Measurements from ENCODE around the gene HLA-DMA.

DNA sequence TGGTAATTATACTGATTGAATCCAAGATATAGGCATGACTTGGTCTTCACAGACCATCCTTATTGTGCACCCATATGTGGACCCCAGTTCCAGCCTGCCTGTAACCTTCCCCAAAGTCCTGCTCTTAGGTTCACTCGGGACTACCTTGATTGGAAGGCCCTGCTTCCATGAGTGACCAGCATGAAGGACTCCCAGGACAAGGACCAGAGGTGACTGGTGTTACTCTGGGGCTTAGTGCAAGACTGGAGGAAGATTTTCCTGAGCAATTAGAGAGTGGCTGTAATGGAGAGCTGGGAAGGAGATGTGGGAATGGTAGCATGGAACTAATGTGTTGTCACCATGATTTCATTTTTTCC, 30.6 kb upstream of the HLA-DMA start:
- no peak for TF ChIP-seq MIER2 (CRISPR knock-in tag; IDR thresholded peaks at IDR 0.05)
- TF ChIP-seq EP300 (IDR thresholded peaks at IDR 0.05; ENCODE audit: low read depth in 2 of 2, low read length in 2 of 2) = no peak
- TF ChIP-seq EP300 (CRISPR knock-in tag; IDR thresholded peaks at IDR 0.05; ENCODE audit: borderline replicate concordance) = no peak
- no peak for TF ChIP-seq POLR2A (IDR thresholded peaks at IDR 0.05; ENCODE audit: insufficient read depth in 1 of 2, low read depth in 2 of 2, low read length in 2 of 2)
- TF ChIP-seq ZZZ3 (CRISPR knock-in tag; IDR thresholded peaks at IDR 0.05; ENCODE audit: borderline replicate concordance) = no peak
- TF ChIP-seq, protein P1, sequence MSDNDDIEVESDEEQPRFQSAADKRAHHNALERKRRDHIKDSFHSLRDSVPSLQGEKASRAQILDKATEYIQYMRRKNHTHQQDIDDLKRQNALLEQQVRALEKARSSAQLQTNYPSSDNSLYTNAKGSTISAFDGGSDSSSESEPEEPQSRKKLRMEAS (IDR thresholded peaks at IDR 0.05) = no peak
- TF ChIP-seq, protein P2, sequence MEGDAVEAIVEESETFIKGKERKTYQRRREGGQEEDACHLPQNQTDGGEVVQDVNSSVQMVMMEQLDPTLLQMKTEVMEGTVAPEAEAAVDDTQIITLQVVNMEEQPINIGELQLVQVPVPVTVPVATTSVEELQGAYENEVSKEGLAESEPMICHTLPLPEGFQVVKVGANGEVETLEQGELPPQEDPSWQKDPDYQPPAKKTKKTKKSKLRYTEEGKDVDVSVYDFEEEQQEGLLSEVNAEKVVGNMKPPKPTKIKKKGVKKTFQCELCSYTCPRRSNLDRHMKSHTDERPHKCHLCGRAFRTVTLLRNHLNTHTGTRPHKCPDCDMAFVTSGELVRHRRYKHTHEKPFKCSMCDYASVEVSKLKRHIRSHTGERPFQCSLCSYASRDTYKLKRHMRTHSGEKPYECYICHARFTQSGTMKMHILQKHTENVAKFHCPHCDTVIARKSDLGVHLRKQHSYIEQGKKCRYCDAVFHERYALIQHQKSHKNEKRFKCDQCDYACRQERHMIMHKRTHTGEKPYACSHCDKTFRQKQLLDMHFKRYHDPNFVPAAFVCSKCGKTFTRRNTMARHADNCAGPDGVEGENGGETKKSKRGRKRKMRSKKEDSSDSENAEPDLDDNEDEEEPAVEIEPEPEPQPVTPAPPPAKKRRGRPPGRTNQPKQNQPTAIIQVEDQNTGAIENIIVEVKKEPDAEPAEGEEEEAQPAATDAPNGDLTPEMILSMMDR (CRISPR knock-in tag; IDR thresholded peaks at IDR 0.05) = no peak
- TF ChIP-seq SMARCC2 (IDR thresholded peaks at IDR 0.05) = no peak
- no peak for TF ChIP-seq ETV6 (CRISPR knock-in tag; conservative IDR thresholded peaks at IDR 0.05)
- no peak for TF ChIP-seq RBM39 (IDR thresholded peaks at IDR 0.05; ENCODE audit: low read depth, low read length, poor library complexity, severe bottlenecking)
- no peak for TF ChIP-seq FOSL1 (CRISPR knock-in tag; IDR thresholded peaks at IDR 0.05; ENCODE audit: borderline replicate concordance)
- TF ChIP-seq, protein P3, sequence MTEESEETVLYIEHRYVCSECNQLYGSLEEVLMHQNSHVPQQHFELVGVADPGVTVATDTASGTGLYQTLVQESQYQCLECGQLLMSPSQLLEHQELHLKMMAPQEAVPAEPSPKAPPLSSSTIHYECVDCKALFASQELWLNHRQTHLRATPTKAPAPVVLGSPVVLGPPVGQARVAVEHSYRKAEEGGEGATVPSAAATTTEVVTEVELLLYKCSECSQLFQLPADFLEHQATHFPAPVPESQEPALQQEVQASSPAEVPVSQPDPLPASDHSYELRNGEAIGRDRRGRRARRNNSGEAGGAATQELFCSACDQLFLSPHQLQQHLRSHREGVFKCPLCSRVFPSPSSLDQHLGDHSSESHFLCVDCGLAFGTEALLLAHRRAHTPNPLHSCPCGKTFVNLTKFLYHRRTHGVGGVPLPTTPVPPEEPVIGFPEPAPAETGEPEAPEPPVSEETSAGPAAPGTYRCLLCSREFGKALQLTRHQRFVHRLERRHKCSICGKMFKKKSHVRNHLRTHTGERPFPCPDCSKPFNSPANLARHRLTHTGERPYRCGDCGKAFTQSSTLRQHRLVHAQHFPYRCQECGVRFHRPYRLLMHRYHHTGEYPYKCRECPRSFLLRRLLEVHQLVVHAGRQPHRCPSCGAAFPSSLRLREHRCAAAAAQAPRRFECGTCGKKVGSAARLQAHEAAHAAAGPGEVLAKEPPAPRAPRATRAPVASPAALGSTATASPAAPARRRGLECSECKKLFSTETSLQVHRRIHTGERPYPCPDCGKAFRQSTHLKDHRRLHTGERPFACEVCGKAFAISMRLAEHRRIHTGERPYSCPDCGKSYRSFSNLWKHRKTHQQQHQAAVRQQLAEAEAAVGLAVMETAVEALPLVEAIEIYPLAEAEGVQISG (CRISPR knock-in tag; IDR thresholded peaks at IDR 0.05) = no peak
- TF ChIP-seq ZNF672 (CRISPR knock-in tag; IDR thresholded peaks at IDR 0.05) = no peak
- no peak for TF ChIP-seq CEBPB (IDR thresholded peaks at IDR 0.05; ENCODE audit: borderline replicate concordance, low read depth, low read length)
- no peak for TF ChIP-seq ZFP1 (CRISPR knock-in tag; IDR thresholded peaks at IDR 0.05)
